Adrenal gland (tissue), 5 donors: ENCODE results near the gene TMEM108.

Experiments used
- CTCF ChIP-seq, 6 experiments: fragments of 450-650 bp in 4 of 6; fragments of 200-600 bp in 2 of 6; sonication (generic) in 1 of 6; IDR thresholded peaks; 1 replicate in 5 of 6; 2 replicates in 1 of 6; pipeline versions ENCODE4 v1.5.1 to v1.8.0; 2016 to 2021; ENCODE audit warnings: antibody characterized with exemption in 6 of 6, mild to moderate bottlenecking in 2 of 6, moderate library complexity in 1 of 6
- POLR2A ChIP-seq, 2 donors: fragments of 450-650 bp; IDR thresholded peaks; one replicate each; pipeline ENCODE4 v1.6.1; 2017; ENCODE audit warnings: antibody characterized with exemption in 2 of 2, mild to moderate bottlenecking in 2 of 2, moderate library complexity in 1 of 2
- donor health status: DM: no; HTN: no; CAD: no.

- TF ChIP-seq POLR2A (IDR thresholded peaks at IDR 0.05) (no peak), CTCF (IDR thresholded peaks at IDR 0.05) (no peak)
These were observed 207.9 kb downstream of the TMEM108 start for GRCh38 chr3:133246119-133246518.
